ENCODE data around the gene EP400. TPM values are rescaled to one million over a fixed set of nuclear protein-coding genes. Genes with fewer than 3 reads are reported as not detected.

EP400 gene
- total and polyA plus RNA-seq, 8 donors: 5.2 to 39.8 (median 21.6) TPM

DNA sequence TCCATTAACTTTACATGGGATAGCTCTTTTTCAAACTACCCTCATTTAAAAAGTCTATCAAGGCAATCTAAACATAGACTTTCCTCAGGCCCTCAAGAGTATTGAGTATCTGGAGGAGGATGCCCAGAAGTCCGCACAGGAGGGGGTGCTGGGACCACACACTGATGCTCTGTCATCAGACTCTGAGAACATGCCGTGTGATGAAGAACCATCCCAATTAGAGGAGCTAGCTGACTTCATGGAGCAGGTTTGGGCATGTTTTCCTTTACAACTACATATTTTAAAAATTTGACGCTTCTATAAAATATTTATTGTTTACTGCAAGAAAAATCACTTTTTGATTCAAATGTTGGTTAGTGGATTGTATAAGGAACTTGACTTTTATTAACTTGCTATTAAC is 93.5 kb downstream of the EP400 start:
- TF ChIP-seq EP300 (IDR thresholded peaks at IDR 0.05) (no peak), POLR2AphosphoS5 (IDR thresholded peaks at IDR 0.05) (no peak), POLR2A (IDR thresholded peaks at IDR 0.05) (no peak)
- TF ChIP-seq, protein P1, sequence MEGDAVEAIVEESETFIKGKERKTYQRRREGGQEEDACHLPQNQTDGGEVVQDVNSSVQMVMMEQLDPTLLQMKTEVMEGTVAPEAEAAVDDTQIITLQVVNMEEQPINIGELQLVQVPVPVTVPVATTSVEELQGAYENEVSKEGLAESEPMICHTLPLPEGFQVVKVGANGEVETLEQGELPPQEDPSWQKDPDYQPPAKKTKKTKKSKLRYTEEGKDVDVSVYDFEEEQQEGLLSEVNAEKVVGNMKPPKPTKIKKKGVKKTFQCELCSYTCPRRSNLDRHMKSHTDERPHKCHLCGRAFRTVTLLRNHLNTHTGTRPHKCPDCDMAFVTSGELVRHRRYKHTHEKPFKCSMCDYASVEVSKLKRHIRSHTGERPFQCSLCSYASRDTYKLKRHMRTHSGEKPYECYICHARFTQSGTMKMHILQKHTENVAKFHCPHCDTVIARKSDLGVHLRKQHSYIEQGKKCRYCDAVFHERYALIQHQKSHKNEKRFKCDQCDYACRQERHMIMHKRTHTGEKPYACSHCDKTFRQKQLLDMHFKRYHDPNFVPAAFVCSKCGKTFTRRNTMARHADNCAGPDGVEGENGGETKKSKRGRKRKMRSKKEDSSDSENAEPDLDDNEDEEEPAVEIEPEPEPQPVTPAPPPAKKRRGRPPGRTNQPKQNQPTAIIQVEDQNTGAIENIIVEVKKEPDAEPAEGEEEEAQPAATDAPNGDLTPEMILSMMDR (IDR thresholded peaks at IDR 0.05): no peak
- H3K36me3 ChIP-seq: peaks cover 42 to 98% (median 91%) of the 10 kb centered on the region in 4 donors
- no peak overlapping the region for H3K27ac ChIP-seq
- no peaks in the 10 kb centered on the region for H3K9me3 ChIP-seq
- no peaks in the 10 kb centered on the region for H3K27me3 ChIP-seq
- peaks cover 0 to 8% (median 2%) of the 10 kb centered on the region in 4 donors for H3K4me1 ChIP-seq
- intact Hi-C loops (cut with DNase I; ENCODE audit: low total_unique reads): no loop called here
- WGBS, 5 donors: 92 to 96% (median 94%) methylated on average over 3 of the region's 3 CpGs
- no peak overlapping the region for H3K4me3 ChIP-seq
- DNase-seq: no peak

DNA sequence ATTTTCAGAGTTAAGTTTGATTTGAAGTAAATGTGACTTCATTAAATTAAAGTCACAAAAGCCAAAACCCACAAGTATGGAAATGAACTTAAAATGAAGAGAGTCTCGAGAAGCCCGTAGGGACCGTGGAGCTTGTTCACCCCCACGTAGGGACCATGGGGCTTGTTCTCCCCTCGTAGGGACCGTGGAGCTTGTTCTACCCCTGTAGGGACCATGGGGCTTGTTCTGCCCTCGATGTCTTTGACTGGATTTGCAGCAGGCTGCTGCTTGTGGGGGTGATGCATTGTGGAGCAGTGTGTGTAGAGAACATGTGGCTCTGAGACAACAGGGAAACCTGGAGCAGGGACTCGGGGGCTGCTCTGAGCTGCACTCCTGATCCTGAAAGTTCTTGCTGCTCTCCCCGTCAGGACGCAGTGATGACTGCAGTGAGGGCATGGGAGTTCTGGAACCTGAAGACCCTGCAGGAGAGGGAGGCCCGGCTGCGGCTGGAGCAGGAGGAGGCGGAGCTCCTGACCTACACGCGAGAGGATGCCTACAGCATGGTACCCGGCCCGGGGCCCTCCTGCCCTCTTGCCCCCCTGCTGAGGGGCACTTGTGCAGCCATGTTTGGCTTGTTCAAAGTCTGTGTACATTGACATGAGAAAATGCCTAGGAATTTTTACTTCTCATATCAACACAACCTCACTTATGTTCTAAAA is 94.2 kb downstream of the EP400 start:
- Histone ChIP-seq H3K27me3 (no peaks in the 10 kb centered on the region), H3K4me1 (peaks cover 0 to 8% (median 2%) of the 10 kb centered on the region in 4 donors), H3K27ac (no peak overlapping the region), H3K4me3 (no peak overlapping the region), H3K36me3 (peaks cover 35 to 98% (median 91%) of the 10 kb centered on the region in 4 donors), H3K9me3 (no peaks in the 10 kb centered on the region)
- 87 to 89% (median 89%) methylated on average over 17 of the region's 17 CpGs for WGBS, 5 donors
- no peak for DNase-seq
- TF ChIP-seq POLR2A (IDR thresholded peaks at IDR 0.05): no peak
- TF ChIP-seq POLR2AphosphoS5 (IDR thresholded peaks at IDR 0.05): no peak
- TF ChIP-seq, protein P1 (IDR thresholded peaks at IDR 0.05): no peak
- TF ChIP-seq EP300 (IDR thresholded peaks at IDR 0.05): no peak
- intact Hi-C loops (cut with DNase I; ENCODE audit: low total_unique reads): no loop called here

DNA sequence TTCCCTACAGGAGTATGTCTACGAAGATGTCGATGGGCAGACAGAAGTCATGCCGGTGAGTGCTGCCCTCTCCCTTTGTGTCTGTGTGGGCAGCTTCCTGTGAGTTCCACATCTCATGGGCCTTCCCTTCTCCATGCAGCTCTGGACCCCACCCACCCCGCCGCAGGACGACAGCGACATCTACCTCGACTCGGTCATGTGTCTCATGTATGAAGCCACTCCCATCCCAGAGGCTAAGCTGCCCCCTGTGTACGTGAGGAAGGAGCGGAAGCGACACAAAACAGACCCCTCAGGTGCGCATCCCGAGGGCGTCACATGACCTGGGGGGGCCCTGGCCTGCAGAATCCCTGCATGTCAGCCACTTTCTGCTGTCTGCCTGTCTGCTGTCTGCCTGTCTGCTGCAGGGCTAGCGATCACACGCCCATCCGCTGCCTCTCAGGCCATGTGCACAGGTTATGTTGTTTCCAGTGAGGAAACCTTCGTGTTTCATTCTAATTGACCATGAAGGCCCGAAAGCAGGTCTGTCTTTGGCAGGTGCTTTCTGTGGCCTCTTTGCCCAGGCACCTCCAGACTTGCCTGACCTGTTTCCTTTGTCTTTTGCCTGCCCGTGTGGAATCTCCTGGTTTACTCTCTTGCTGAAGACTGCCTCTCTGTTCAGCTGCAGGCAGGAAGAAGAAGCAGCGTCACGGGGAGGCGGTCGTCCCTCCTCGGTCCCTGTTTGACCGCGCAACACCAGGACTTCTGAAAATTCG is 95.1 kb downstream of the EP400 start:
- H3K27me3 ChIP-seq: no peaks in the 10 kb centered on the region
- intact Hi-C loops (cut with DNase I; ENCODE audit: low total_unique reads): no loop called here
- no peak for DNase-seq
- peaks cover 0 to 8% (median 2%) of the 10 kb centered on the region in 4 donors for H3K4me1 ChIP-seq
- no peak overlapping the region for H3K4me3 ChIP-seq
- no peaks in the 10 kb centered on the region for H3K9me3 ChIP-seq
- no peak overlapping the region for H3K27ac ChIP-seq
- WGBS, 5 donors: 94 to 95% (median 94%) methylated on average over 29 of the region's 29 CpGs
- H3K36me3 ChIP-seq: peaks cover 30 to 98% (median 91%) of the 10 kb centered on the region in 4 donors
- TF ChIP-seq EP300 (IDR thresholded peaks at IDR 0.05): no peak
- no peak for TF ChIP-seq POLR2A (IDR thresholded peaks at IDR 0.05)
- TF ChIP-seq POLR2AphosphoS5 (IDR thresholded peaks at IDR 0.05): no peak
- TF ChIP-seq, protein P1 (IDR thresholded peaks at IDR 0.05): no peak

DNA sequence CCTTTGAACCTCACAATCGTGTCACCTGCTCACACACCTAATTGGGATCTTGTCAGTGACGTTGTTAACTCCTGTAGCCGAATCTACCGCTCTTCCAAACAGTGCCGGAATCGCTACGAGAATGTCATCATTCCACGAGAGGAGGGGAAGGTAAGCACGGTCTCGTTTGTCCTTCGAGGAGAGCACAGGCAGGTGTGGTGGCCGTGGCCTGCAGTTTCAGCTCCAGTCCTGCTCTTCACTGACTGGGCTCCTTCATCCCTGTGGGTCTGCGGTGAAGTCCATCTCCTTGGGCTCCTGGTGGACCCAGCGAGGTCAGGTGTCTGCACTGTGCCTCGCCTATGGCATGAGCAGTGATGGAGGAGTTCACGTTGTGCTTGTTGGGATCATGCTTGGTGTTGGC is 96.0 kb downstream of the EP400 start:
- H3K27me3 ChIP-seq: no peaks in the 10 kb centered on the region
- DNase-seq: no peak
- no peak overlapping the region for H3K27ac ChIP-seq
- H3K9me3 ChIP-seq: no peaks in the 10 kb centered on the region
- 92 to 95% (median 94%) methylated on average over 15 to 16 of the region's 16 CpGs for WGBS, 5 donors
- intact Hi-C loops (cut with DNase I; ENCODE audit: low total_unique reads): no loop called here
- TF ChIP-seq POLR2A (IDR thresholded peaks at IDR 0.05): no peak
- TF ChIP-seq EP300 (IDR thresholded peaks at IDR 0.05): no peak
- TF ChIP-seq, protein P1 (IDR thresholded peaks at IDR 0.05): no peak
- TF ChIP-seq POLR2AphosphoS5 (IDR thresholded peaks at IDR 0.05): no peak
- no peak overlapping the region for H3K4me3 ChIP-seq
- H3K36me3 ChIP-seq: peaks cover 38 to 100% (median 94%) of the 10 kb centered on the region in 4 donors
- peaks cover 0 to 8% (median 2%) of the 10 kb centered on the region in 4 donors for H3K4me1 ChIP-seq
